DMS53 (cell line): ENCODE data around the gene C19orf53.
A peak's percentile ranks its signal among the peaks of the same experiment; 100 is the strongest.

Source experiments
- DNase-seq: peaks from one replicate; lab custom pipeline; 2025; lab: John Stamatoyannopoulos, UW

Gene C19orf53

GRCh38 chr19:13796301-13797057 is 22.2 kb downstream of the C19orf53 start:
- no peak for DNase-seq

- DNase-seq, result no peak
These were observed 22.8 kb downstream of the C19orf53 start for GRCh38 chr19:13797058-13797440.

GRCh38 chr19:13797870-13798269 is 23.6 kb downstream of the C19orf53 start:
- DNase-seq, result no peak

GRCh38 chr19:13799669-13800068 is 25.4 kb downstream of the C19orf53 start:
- DNase-seq, result no peak

GRCh38 chr19:13803038-13803437 is 28.8 kb downstream of the C19orf53 start:
- DNase-seq, result no peak

- DNase-seq, result peak; percentile 29
These were observed 30.8 kb downstream of the C19orf53 start for GRCh38 chr19:13804830-13805683.

- no peak for DNase-seq
These were observed 32.5 kb downstream of the C19orf53 start for GRCh38 chr19:13806728-13807127.

- no peak for DNase-seq
These were observed 33.3 kb downstream of the C19orf53 start for GRCh38 chr19:13807421-13808021.

- DNase-seq, result no peak
These were observed 34.6 kb downstream of the C19orf53 start for GRCh38 chr19:13808856-13809255.

- DNase-seq, result no peak
These were observed 38.3 kb downstream of the C19orf53 start for GRCh38 chr19:13812544-13812943.

- DNase-seq, result no peak
These were observed 38.9 kb downstream of the C19orf53 start for GRCh38 chr19:13813147-13813546.

GRCh38 chr19:13814550-13814949 is 40.3 kb downstream of the C19orf53 start:
- no peak for DNase-seq

GRCh38 chr19:13817018-13817614 is 42.9 kb downstream of the C19orf53 start:
- DNase-seq, result peak; percentile 93

- DNase-seq, result peak; percentile 98
These were observed 43.5 kb downstream of the C19orf53 start for GRCh38 chr19:13817615-13818371.

GRCh38 chr19:13819238-13819637 is 45.0 kb downstream of the C19orf53 start:
- DNase-seq, result no peak

- DNase-seq, result no peak
These were observed 47.0 kb downstream of the C19orf53 start for GRCh38 chr19:13821292-13821691.

- no peak for DNase-seq
These were observed 49.0 kb downstream of the C19orf53 start for GRCh38 chr19:13823256-13823655.

- DNase-seq, result no peak
These were observed 49.6 kb downstream of the C19orf53 start for GRCh38 chr19:13823901-13824300.

- no peak for DNase-seq
These were observed 50.4 kb downstream of the C19orf53 start for GRCh38 chr19:13824703-13825102.

- DNase-seq, result peak; percentile 48
These were observed 51.5 kb downstream of the C19orf53 start for GRCh38 chr19:13825489-13826441.
